T-helper 9 cell (primary cell): ENCODE data around the gene EMB.
"Not testable (repeated sequence)": the region's sequence is repeated elsewhere in the genome, so short reads cannot be mapped to it uniquely, and the experiment has no call there.

ENCODE experiments used
- DNase-seq: peaks from one replicate; pipeline ENCODE4 v3.0.0-alpha.2; 2020

Gene EMB

DNA sequence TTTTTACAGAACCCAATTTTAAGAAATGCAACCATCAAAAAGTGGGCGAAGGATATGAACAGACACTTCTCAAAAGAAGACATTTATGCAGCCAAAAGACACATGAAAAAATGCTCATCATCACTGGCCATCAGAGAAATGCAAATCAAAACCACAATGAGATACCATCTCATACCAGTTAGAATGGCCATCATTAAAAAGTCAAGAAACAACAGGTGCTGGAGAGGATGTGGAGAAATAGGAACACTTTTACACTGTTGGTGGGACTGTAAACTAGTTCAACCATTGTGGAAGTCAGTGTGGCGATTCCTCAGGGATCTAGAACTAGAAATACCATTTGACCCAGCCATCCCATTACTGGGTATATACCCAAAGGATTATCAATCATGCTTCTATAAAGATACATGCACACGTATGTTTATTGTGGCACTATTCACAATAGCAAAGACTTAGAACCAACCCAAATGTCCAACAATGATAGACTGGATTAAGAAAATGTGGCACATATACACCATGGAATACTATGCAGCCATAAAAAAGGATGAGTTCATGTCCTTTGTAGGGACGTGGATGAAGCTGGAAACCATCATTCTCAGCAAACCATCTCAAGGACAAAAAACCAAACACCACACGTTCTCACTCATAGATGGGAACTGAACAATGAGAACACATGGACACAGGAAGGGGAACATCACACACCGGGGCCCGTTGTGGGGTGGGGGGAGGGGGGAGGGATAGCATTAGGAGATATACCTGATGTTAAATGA lies 19.7 kb downstream of the EMB start:
- DNase-seq, result not testable (repeated sequence)

DNA sequence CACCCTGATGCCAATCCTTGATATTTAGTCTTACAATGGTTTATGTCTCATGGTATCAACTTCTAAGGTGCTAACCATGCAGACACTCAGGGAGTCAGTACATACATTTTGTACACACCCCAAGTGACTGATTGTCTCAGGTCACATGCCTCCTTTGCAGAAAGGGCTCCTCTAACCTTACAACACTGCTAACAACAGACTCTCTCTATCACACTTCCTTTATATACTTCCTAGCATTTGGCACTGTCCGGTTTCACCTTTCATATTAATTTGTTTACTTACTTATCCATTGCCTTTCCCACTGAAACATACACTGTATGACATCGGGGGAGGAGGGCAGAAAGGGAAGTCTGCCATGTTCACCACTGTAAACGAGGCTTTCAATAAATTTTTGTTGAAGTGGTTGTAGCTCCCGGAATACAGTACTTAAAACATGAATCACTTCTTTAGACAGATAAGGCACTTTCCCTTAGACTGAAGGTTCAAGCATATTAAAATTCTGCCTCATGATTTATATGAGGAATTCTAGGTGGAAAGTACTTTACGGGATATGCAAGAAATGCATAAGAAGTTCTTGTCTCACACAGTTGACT lies 20.6 kb downstream of the EMB start:
- no peak for DNase-seq

DNA sequence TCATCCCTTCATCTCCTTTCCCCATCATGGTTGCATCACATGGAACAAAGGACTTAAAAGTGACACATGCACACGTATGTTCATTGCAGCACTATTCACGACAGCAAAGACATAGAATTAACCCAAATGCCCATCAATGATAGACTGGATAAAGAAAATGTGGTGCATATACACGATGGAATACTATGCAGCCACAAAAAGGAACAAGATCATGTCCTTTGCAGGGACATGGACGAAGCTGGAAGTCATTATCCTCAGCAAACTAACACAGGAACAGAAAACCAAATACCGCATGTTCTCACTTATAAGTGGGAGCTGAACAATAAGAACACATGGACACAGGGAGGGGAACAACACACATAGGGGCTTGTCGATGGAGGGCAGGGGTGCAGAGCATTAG lies 21.4 kb downstream of the EMB start:
- not testable (repeated sequence) for DNase-seq

DNA sequence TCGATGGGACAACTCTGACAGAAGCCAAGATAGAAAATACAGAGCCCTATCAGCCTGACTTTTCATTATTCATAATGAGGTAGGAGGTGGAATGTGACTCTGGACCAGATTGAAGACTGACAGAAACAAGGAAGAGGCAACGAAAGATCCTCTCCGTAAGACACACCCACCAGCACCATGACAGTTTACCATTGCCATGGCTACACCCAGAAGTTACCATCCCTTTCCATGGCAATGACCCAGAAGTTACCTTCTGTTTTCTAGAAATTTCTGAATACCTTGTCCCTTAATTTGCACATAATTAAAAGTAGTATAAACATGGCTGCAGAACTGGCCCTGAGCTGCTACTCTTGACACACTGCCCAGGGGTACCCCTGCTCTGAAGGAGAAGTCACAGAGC lies 24.5 kb downstream of the EMB start:
- not testable (repeated sequence) for DNase-seq

DNA sequence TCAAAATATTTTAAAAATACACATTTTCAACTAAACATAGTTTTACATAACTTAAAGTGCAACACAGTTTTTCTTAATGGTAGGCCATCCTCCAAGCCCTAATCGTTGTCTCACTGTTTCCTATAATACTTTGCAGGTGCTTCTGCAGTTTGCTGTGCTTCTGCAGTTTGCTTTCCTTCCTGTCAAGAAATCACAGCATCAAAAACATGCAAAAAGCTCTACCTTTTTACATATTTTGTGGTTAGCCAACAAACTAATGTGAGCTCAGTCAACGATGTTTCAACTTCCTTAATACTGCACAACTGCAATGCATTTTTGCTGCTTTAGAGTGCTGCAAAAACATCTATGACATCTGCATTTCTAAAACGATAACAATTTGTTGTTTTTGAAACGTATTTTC lies 25.2 kb downstream of the EMB start:
- no peak for DNase-seq

DNA sequence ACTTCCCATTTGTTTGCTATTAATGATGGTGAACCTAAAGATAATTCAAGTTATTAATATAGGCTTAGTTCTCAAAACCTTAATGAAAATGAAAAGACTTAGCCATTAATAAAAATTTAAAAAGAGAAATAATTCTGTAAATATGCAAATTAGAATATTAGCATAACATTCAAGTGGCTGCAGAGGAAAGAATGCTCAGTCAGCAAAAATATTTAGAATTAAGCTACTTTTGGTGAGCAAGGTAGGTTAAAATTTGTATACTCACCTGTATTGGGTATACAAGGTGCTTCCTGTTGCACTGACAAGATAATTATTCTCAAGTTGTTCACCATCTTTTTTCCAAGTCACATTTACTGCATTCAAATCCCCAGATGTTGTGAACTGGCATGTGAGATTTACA lies 30.2 kb downstream of the EMB start:
- DNase-seq, result not testable (repeated sequence)

DNA sequence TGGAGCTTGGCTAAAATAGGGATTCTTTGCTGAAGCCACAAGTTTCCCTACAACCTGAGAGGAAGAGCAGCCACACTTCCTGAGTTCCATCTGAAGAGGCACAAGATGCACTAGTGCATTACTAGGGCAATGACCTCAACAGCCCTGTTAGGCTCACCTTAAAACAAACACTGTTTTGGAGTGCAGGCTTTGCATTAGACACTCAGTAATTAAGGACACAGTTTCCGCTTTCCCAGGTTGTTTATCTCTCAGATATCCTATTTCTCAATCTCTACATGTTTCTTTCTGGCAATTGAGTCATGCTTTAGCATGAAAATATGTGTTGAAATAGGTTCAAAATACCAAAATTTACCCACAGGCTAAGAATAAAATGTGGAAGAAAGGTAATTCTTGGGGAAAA lies 34.2 kb downstream of the EMB start:
- no peak for DNase-seq

DNA sequence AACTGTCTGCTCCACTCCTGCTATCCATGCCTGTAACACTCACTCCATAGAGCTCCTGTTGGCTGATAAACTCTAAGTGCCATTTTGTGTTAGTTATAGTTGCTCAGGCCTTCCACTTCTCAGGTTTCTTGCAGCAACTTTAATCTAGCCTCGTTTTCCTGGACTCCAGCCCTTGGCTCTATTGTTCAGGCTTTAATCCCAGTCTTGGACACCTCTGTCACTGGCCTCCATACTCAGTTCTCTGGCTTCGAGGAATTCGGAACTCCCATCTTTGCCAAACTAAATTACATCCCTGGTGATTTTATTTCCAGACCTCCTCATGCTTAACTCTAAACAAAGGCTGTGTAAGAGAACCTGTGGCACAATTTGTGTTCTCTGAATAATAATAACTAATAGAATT lies 39.8 kb downstream of the EMB start:
- DNase-seq, result no peak

DNA sequence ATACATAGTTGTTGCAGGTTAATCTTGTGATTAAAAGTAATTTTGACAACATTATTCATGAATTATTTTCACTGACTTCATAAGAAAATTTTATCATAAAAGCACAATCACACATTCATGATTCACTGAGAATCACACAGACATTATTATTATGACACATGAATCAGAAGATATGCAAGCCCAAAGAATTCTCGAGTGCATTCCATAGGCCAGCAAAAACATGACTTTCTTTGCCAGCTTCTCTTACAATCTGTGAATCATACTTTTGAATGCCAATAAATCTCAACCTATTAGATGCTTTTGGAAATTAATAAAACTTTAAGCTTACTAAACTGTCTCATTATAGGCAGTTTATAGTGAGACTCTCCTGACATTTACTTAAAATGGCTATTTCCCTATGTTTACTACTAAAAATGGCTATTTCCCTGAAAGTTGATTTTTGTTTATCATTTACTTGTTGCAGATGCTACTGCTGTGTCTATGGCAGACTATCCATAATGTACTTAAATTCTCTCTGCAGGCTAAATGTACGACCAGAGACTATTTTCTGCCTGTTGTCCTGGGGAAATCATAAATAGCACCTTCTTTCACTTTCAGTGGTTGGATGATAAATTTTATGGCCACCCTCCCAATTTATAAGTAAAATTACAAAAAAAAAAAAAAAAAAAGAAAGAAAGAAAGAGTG lies 47.0 kb downstream of the EMB start:
- DNase-seq, result not testable (repeated sequence)

DNA sequence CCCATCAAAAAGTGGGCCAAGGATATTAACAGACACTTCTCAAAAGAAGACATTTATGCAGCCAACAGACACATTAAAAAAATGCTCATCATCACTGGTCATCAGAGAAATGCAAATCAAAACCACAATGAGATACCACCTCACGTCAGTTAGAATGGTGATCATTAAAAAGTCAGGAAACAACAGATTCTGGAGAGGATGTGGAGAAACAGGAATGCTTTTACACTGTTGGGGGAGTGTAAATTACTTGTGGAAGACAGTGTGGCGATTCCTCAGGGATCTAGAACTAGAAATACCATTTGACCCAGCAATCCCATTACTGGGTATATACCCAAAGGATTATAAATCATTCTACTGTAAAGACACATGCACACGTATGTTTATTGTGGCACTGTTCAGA lies 48.8 kb downstream of the EMB start:
- not testable (repeated sequence) for DNase-seq

DNA sequence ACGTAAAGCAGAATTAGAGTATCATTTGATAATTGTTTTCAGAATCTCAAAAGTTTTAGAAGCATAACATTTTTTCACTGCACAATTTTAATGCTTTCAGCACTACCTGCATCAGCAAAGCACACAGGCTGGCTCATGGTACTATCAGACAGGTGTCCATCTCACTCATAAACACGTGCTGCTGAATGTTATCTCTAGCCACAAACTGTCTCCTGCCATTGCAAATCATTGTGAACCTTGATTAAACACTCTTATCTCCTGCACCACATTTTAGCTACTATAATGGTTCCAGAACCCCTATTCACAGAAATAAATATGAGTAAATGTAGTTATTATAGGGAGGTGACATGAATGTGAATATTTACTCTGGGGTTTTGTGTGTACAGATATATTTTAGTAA lies 56.7 kb downstream of the EMB start:
- not testable (repeated sequence) for DNase-seq

DNA sequence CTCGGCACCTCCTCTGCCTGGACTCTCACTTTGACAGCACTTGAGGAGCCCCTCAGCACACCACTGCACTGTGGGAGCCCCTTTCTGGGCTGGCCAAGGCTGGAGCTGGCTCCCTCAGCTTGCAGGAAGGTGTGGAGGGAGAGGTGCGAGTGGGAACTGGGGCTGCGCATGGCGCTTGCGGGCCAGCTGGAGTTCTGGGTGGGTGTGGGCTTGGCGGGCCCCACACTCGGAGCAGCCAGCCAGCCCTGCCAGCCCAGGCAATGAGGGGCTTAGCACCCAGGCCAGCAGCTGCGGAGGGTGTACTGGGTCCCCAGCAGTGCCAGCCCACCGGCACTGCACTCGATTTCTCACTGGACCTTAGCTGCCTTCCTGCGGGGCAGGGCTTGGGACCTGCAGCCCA lies 64.4 kb downstream of the EMB start:
- not testable (repeated sequence) for DNase-seq

DNA sequence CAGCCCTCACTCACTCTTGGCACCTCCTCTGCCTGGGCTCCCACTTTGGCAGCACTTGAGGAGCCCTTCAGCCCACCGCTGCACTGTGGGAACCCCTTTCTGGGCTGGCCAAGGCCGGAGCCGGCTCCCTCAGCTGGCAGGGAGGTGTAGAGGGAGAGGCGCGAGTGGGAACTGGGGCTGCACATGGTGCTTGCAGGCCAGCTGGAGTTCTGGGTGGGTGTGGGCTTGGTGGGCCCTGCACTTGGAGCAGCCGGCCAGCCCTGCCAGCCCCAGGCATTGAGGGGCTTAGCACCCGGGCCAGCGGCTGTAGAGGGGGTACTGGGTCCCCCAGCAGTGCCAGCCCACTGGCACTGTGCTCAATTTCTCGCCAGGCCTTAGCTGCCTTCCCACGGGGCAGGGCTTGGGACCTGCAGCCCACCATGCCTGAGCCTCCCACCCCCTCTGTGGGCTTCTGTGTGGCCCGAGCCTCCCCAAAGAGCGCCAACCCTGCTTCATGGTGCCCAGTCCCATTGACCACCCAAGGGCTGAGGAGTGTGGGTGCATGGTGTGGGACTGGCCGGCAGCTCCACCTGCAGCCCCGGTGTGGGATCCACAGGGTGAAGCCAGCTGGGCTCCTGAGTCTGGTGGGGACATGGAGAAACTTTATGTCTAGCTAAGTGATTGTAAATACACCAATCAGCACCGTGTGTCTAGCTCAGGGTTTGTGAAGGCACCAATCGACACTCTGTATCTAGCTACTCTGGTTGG lies 71.6 kb downstream of the EMB start:
- not testable (repeated sequence) for DNase-seq

DNA sequence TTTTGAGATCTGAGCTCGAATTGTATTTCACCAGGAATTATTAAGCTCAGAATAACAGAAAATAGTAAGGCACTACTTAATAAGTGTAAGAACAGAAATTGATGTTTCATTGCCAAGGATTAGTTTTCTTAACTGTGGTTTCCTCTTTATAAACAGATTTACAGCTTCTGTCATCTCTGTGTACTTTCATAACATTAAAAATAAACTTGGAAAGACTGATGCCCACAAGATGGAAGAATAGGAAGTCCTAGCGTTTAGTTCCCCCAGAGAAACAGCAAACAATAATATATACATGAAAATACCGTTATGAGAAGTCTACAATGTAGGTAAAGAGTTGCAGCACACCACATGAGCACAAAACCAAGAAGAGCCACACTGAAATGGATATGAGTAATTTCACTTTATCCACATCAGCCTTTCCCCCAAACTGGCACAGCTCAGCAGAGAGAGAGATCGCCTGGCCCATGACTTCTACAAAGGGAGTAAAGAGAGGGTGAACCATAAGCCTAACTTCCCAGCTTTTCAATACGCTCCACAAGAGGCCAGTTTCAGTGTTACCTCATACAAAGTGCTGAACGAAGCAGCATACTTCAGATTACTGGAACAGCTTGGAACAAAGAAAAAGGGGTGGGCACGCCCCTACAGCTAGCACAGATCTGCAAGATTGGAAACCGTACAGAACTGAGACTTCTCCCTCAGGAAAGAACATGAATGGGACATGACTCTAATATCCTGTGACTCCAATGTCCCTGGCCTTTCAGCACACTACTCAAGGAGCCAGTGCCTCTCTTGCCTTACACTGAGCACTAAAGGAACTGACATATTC lies 75.4 kb downstream of the EMB start:
- no peak for DNase-seq

DNA sequence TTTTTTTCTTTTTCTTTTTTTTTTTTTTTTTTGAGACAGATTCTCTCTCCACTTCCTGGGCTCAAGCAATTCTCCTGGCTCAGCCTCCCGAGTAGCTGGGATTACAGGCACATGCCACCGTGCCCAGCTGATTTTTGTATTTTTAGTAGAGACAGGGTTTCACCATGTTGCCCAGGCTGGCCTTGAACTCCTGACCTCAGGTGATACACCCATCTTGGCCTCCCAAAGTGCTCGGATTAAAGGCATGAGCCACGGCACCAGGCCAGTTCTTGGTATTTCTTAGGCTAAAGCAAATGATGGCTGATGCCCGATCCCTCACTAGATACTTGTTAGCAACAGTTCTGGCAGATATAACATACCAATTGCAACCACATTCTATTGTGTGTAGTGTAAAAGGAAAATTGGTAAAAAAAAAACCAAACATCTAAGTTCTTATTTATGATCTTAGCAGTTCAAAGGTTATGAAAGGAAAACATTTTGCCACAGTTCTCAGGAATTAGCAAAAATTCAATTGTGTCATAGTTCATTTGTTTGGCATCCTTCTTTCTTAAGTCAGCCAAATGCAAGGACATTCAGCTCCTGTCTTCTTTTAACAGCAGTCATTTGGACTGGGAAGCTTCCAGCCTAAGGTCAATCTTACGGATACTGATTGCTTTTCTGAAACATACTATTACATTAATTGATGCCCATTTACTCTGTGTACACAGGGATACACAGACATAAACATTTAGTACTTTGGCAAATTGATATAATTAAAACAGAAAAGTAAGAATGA lies 76.4 kb downstream of the EMB start:
- not testable (repeated sequence) for DNase-seq

DNA sequence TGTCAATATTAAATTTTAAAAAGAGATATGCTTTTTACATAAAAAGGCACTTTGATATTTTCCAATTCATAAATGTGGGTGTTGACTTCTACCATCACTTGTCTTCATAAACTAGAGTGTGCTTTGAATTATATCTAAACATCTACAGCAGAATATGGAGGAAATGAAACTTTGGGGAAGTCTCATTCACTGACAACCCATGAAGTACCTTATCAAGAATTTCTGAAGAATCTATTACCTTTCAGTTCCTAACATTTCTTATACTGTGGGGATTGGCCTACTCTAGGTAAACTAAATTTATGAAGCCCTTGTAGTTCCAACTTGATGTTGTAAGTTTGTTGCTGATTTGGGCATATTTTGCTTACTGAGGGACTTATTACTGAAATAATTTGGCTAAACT lies 81.9 kb downstream of the EMB start:
- DNase-seq, result no peak

DNA sequence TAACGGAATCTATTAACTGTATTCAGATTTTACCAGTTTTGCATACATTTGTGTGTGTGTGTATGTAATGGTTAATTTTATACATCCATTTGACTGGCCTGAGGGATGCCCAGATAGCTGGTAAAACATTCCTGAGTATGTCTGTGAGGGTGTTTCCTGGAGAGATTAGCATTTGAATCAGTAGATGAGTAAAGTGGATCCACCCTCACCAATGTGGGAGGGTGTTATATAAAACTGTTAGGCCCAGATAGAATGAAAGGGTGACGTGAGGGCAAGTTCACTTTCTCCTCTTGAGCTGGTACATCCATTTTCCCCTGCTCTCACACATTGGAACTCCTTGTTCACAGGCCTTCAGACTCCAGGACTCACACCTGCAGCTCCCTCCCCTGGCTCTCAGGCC lies 88.7 kb downstream of the EMB start:
- DNase-seq, result no peak
